Prostate gland (tissue), 2 donors: ENCODE measurements around the gene PRPF18.

Experiments
- POLR2A ChIP-seq: fragments of 450-650 bp; IDR thresholded peaks from one replicate; pipeline ENCODE4 v1.6.1; 2016; ENCODE audit warnings: antibody characterized with exemption, mild to moderate bottlenecking
- TF ChIP-seq, protein P1 (sequence below), 4 experiments: fragments of 200-600 bp in 2 of 4; fragments of 450-650 bp in 2 of 4; sonication (generic) in 2 of 4; IDR thresholded peaks; 1 replicate in 3 of 4; 2 replicates in 1 of 4; pipeline ENCODE4 v1.5.1; 2016 to 2019; ENCODE audit warnings: antibody characterized with exemption in 4 of 4, mild to moderate bottlenecking in 2 of 4, moderate library complexity in 2 of 4

- TF ChIP-seq, protein P1, sequence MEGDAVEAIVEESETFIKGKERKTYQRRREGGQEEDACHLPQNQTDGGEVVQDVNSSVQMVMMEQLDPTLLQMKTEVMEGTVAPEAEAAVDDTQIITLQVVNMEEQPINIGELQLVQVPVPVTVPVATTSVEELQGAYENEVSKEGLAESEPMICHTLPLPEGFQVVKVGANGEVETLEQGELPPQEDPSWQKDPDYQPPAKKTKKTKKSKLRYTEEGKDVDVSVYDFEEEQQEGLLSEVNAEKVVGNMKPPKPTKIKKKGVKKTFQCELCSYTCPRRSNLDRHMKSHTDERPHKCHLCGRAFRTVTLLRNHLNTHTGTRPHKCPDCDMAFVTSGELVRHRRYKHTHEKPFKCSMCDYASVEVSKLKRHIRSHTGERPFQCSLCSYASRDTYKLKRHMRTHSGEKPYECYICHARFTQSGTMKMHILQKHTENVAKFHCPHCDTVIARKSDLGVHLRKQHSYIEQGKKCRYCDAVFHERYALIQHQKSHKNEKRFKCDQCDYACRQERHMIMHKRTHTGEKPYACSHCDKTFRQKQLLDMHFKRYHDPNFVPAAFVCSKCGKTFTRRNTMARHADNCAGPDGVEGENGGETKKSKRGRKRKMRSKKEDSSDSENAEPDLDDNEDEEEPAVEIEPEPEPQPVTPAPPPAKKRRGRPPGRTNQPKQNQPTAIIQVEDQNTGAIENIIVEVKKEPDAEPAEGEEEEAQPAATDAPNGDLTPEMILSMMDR (IDR thresholded peaks at IDR 0.05), result peak; percentile 72 to 96 (median 93)
- no peak for TF ChIP-seq POLR2A
These were observed 73.3 kb downstream of the PRPF18 start for GRCh38 chr10:13659887-13660550.
